Parathyroid adenoma (tissue), 2 donors: ENCODE results near the gene TMEM33.

ENCODE experiments used
- H2AFZ ChIP-seq: fragments of 300-600 bp; sonication (generic); one replicate; pipeline ENCODE4 v1.7.0; 2017; ENCODE audit warnings: antibody characterized with exemption, mild to moderate bottlenecking
- H3K27ac ChIP-seq: fragments of 300-600 bp; sonication (generic); one replicate; pipeline ENCODE4 v1.7.0; 2017
- H3K27me3 ChIP-seq: fragments of 300-600 bp; sonication (generic); one replicate; pipeline ENCODE4 v1.7.0; 2017; ENCODE audit warnings: low read length; ENCODE audit not compliant: control insufficient read depth, insufficient read depth
- H3K36me3 ChIP-seq: fragments of 300-600 bp; sonication (generic); one replicate; pipeline ENCODE4 v1.7.0; 2017; ENCODE audit warnings: low read length; ENCODE audit not compliant: control insufficient read depth, insufficient read depth
- H3K4me1 ChIP-seq: fragments of 300-600 bp; sonication (generic); one replicate; pipeline ENCODE4 v1.7.0; 2017; ENCODE audit warnings: control low read depth
- H3K4me2 ChIP-seq: fragments of 300-600 bp; sonication (generic); one replicate; pipeline ENCODE4 v1.7.0; 2017; ENCODE audit warnings: low read length
- H3K4me3 ChIP-seq: fragments of 300-600 bp; sonication (generic); one replicate; pipeline ENCODE4 v1.7.0; 2017; ENCODE audit warnings: low read depth, low read length
- H3K79me2 ChIP-seq: fragments of 300-600 bp; sonication (generic); one replicate; pipeline ENCODE4 v1.7.0; 2017; ENCODE audit warnings: control low read depth
- H3K9ac ChIP-seq: fragments of 300-600 bp; sonication (generic); one replicate; pipeline ENCODE4 v1.7.0; 2017; ENCODE audit warnings: mild to moderate bottlenecking
- H3K9me3 ChIP-seq: fragments of 300-600 bp; sonication (generic); one replicate; pipeline ENCODE4 v1.7.0; 2017; ENCODE audit warnings: low read length; ENCODE audit not compliant: control insufficient read depth
- CTCF ChIP-seq: fragments of 300-600 bp; sonication (generic); IDR thresholded peaks from one replicate; pipeline ENCODE4 v1.7.0; 2017; ENCODE audit warnings: antibody characterized with exemption, mild to moderate bottlenecking
- donor health status: primary hyperparathyroidism.

TMEM33 gene

GRCh38 chr4:41967392-41967791 is 32.2 kb downstream of the TMEM33 start:
- Histone ChIP-seq H3K4me3 (no peak overlapping the region), H3K27me3 (no peaks in the 10 kb centered on the region), H3K36me3 (no peaks in the 10 kb centered on the region), H3K4me2 (no peak overlapping the region), H3K27ac (no peak overlapping the region), H2AFZ (no peak overlapping the region), H3K9ac (no peak overlapping the region), H3K79me2 (no peaks in the 10 kb centered on the region), H3K4me1 (no peaks in the 10 kb centered on the region), H3K9me3 (no peaks in the 10 kb centered on the region)
- no peak for TF ChIP-seq CTCF

GRCh38 chr4:41969671-41970070 is 34.4 kb downstream of the TMEM33 start:
- Histone ChIP-seq H2AFZ (no peak overlapping the region), H3K4me3 (no peak overlapping the region)

GRCh38 chr4:41975341-41975740 is 40.1 kb downstream of the TMEM33 start:
- Histone ChIP-seq H3K4me1 (no peaks in the 10 kb centered on the region), H3K9me3 (no peaks in the 10 kb centered on the region), H3K27ac (no peak overlapping the region)

More at GRCh38 chr4:41969671-41970070, 34.4 kb downstream of the TMEM33 start:
- Histone ChIP-seq H3K27ac (no peak overlapping the region), H3K79me2 (no peaks in the 10 kb centered on the region), H3K4me2 (no peak overlapping the region), H3K36me3 (no peaks in the 10 kb centered on the region), H3K4me1 (no peaks in the 10 kb centered on the region), H3K27me3 (no peaks in the 10 kb centered on the region), H3K9me3 (no peaks in the 10 kb centered on the region), H3K9ac (no peak overlapping the region)
- no peak for TF ChIP-seq CTCF

GRCh38 chr4:41976775-41977516 is 41.7 kb downstream of the TMEM33 start:
- Histone ChIP-seq H3K9ac (no peak overlapping the region), H3K9me3 (no peaks in the 10 kb centered on the region), H3K4me2 (no peak overlapping the region), H3K79me2 (no peaks in the 10 kb centered on the region), H3K27ac (no peak overlapping the region), H2AFZ (no peak overlapping the region), H3K27me3 (no peaks in the 10 kb centered on the region), H3K36me3 (no peaks in the 10 kb centered on the region), H3K4me3 (no peak overlapping the region), H3K4me1 (no peaks in the 10 kb centered on the region)
- TF ChIP-seq CTCF: no peak

More at GRCh38 chr4:41975341-41975740, 40.1 kb downstream of the TMEM33 start:
- no peak for TF ChIP-seq CTCF
- Histone ChIP-seq H3K27me3 (no peaks in the 10 kb centered on the region), H3K9ac (no peak overlapping the region), H3K36me3 (no peaks in the 10 kb centered on the region), H3K79me2 (no peaks in the 10 kb centered on the region), H3K4me2 (no peak overlapping the region), H3K4me3 (no peak overlapping the region), H2AFZ (no peak overlapping the region)

- H3K4me2 ChIP-seq: no peak overlapping the region
- H3K4me3 ChIP-seq: no peak overlapping the region
- H3K79me2 ChIP-seq: no peaks in the 10 kb centered on the region
- H3K27ac ChIP-seq: no peak overlapping the region
- H3K27me3 ChIP-seq: no peaks in the 10 kb centered on the region
- H3K9ac ChIP-seq: no peak overlapping the region
- no peak overlapping the region for H2AFZ ChIP-seq
- no peaks in the 10 kb centered on the region for H3K9me3 ChIP-seq
- TF ChIP-seq CTCF: no peak
- H3K36me3 ChIP-seq: no peaks in the 10 kb centered on the region
- no peaks in the 10 kb centered on the region for H3K4me1 ChIP-seq
Measured at GRCh38 chr4:41977709-41978108, 42.5 kb downstream of the TMEM33 start.
